Heart left ventricle (tissue), 16 donors: ENCODE data around the gene PCBP3. TPM values are rescaled to one million over a fixed set of nuclear protein-coding genes. Genes with fewer than 3 reads are reported as not detected.

ENCODE experiments used
- ATAC-seq, 4 donors: fragments of 200-7000 bp; cut with Tn5 transposase; one replicate each; pipeline ENCODE4 v1.9.1; 2020 to 2022; ENCODE audit warnings: moderate library complexity in 4 of 4, mild to moderate bottlenecking in 3 of 4, moderate number of reproducible peaks in 1 of 4
- DNase-seq, 5 donors: peaks; one replicate each; pipeline ENCODE4 v3.0.0-alpha.2; 2020
- H3K27ac ChIP-seq, 12 donors: fragments of 200-600 bp; sonication (generic) in 4 of 12; one replicate each; pipeline versions ENCODE4 v1.5.0 to v1.8.0; 2016 to 2022; ENCODE audit warnings: mild to moderate bottlenecking in 2 of 12
- H3K27me3 ChIP-seq, 9 donors: fragments of 200-600 bp; sonication (generic) in 2 of 9; one replicate each; pipeline versions ENCODE4 v1.5.1 to v1.8.0; 2016 to 2022; ENCODE audit warnings: mild to moderate bottlenecking in 3 of 9
- H3K36me3 ChIP-seq, 9 donors: fragments of 200-600 bp; sonication (generic) in 2 of 9; one replicate each; pipeline versions ENCODE4 v1.5.0 to v1.8.0; 2018 to 2022; ENCODE audit warnings: mild to moderate bottlenecking in 2 of 9
- H3K4me1 ChIP-seq, 12 donors: fragments of 200-600 bp; sonication (generic) in 4 of 12; one replicate each; pipeline versions ENCODE4 v1.5.0 to v1.8.0; 2016 to 2022; ENCODE audit warnings: mild to moderate bottlenecking in 3 of 12
- H3K4me3 ChIP-seq, 12 donors: fragments of 200-600 bp; sonication (generic) in 4 of 12; one replicate each; pipeline versions ENCODE4 v1.5.0 to v1.8.0; 2017 to 2022; ENCODE audit warnings: mild to moderate bottlenecking in 9 of 12, moderate library complexity in 4 of 12
- H3K9me3 ChIP-seq, 12 donors: fragments of 200-600 bp; sonication (generic) in 4 of 12; one replicate each; pipeline versions ENCODE4 v1.5.0 to v1.8.0; 2016 to 2022; ENCODE audit warnings: mild to moderate bottlenecking in 1 of 12
- POLR2A ChIP-seq, 2 donors: fragments of 450-650 bp; IDR thresholded peaks; one replicate each; pipeline ENCODE4 v1.6.1; 2017; ENCODE audit warnings: antibody characterized with exemption in 2 of 2, mild to moderate bottlenecking in 2 of 2, moderate library complexity in 2 of 2
- WGBS, 4 donors: extraction: QIAGEN DNeasy Blood & Tissue Kit in 2 of 4; methylation state at CpG; one replicate each; pipeline versions ENCODE4 v1.1.5 to v1.1.7; 2013 to 2018; 5-methylcytosine and 5-hydroxymethylcytosine counted together
- intact Hi-C, 10 donors: fragments of 100-400 bp; cut with DNase I; formaldehyde crosslinking; loops; one replicate each; pipeline versions ENCODE4 v1.11.1 to v1.14.2; 2022
- polyA plus RNA-seq, 2 donors: library from polyadenylated mRNA; stranded (reverse); fragments of 200-250 nt; gene quantifications; one replicate each; pipeline ENCODE4 v1.2.3, GENCODE V29; 2013
- total RNA-seq, 9 donors: library from RNA; depleted of rRNA in 2 of 9; stranded (reverse); fragments of >200 nt in 2 of 9; fragmentation: NEBNext Ultra II Directional in 3 of 9; extraction: Animal tissue kit (Norgen Biotek cat#: 25700) in 3 of 9; gene quantifications; one replicate each; pipeline versions ENCODE4 v1.1.0 to v1.2.4, GENCODE V29; 2016 to 2023
- TF ChIP-seq, protein P1 (sequence below), 12 donors: fragments of 200-600 bp; sonication (generic) in 4 of 12; IDR thresholded peaks; one replicate each; pipeline versions ENCODE4 v1.5.0 to v1.8.0; 2018 to 2022; ENCODE audit warnings: antibody characterized with exemption in 12 of 12, mild to moderate bottlenecking in 5 of 12
- donor health status: ischemic (EF 13 %, LVEDD 7.1; RV severe dilation, severe dysfunction).
- donor health status: healthy with polysubstance abuse.
- donor health status: DM: no; HTN: yes; CAD: no.
- donor health status: DM: no; HTN: no; CAD: no.
- donor health status: ischemic (EF 25% LVEDD 6.9; RV normal size, moderate dysfunction).
- donor health status: ischemic (EF 25% LVEDD 5.7; RV mildly dilated, moderate dysfunction).
- donor health status: healthy.
- donor health status: DM: yes; HTN: yes; CAD: no.
- donor health status: ischemic (EF 35%, LVEDD 5.7; RV mildly dilated, moderate dysfunction).
- donor health status: nonischemic (EF 11% LVEDD 7.7; RV severe dilation, severe dysfunction).
- donor health status: DM: yes; HTN: yes; CAD: no.
- donor health status: PGD.
- donor health status: ischemic (EF 29% LVEDD 5.4; RV normal size, mild dysfunction).
- donor health status: nonischemic (EF 23%, LVEDD 6.1; RV moderate dilation, normal function).

Gene PCBP3
- total and polyA plus RNA-seq, 11 donors = 0.72 to 11.4 (median 2.5) TPM; not detected in 1

DNA sequence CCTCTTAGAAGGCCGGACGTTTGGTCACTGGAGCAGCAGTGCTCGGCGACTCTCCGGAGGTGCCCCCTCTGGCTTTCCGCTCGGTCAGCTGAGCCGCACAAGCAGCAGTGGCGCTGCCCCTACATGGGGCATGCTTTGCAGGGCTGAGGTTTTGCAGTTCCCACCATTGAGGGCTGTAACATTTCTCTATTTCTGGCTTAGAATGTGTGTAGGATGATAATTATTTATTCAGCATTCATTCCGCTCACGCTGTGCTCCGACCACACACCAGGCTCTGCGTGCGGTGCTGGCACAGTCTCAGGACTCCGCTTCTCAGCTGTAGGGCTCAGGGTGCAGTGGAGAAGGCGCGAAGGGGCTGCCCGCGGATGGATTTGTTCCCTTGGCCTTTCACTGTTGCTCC is 119.5 kb downstream of the PCBP3 start:
- H3K4me3 ChIP-seq = no peak overlapping the region
- H3K9me3 ChIP-seq = no peaks in the 10 kb centered on the region
- TF ChIP-seq, protein P1, sequence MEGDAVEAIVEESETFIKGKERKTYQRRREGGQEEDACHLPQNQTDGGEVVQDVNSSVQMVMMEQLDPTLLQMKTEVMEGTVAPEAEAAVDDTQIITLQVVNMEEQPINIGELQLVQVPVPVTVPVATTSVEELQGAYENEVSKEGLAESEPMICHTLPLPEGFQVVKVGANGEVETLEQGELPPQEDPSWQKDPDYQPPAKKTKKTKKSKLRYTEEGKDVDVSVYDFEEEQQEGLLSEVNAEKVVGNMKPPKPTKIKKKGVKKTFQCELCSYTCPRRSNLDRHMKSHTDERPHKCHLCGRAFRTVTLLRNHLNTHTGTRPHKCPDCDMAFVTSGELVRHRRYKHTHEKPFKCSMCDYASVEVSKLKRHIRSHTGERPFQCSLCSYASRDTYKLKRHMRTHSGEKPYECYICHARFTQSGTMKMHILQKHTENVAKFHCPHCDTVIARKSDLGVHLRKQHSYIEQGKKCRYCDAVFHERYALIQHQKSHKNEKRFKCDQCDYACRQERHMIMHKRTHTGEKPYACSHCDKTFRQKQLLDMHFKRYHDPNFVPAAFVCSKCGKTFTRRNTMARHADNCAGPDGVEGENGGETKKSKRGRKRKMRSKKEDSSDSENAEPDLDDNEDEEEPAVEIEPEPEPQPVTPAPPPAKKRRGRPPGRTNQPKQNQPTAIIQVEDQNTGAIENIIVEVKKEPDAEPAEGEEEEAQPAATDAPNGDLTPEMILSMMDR (IDR thresholded peaks at IDR 0.05) = no peak
- TF ChIP-seq POLR2A (IDR thresholded peaks at IDR 0.05) = no peak
- H3K27me3 ChIP-seq = no peaks in the 10 kb centered on the region
- DNase-seq = no peak
- WGBS, 4 donors = 92 to 95% (median 93%) methylated on average over 19 of the region's 19 CpGs
- no peaks in the 10 kb centered on the region for H3K4me1 ChIP-seq
- no peak for ATAC-seq
- H3K36me3 ChIP-seq = no peaks in the 10 kb centered on the region
- intact Hi-C loops = no loop called here
- H3K27ac ChIP-seq = no peak overlapping the region

- WGBS, 4 donors = 85 to 88% (median 88%) methylated on average over 20 of the region's 20 CpGs
- Histone ChIP-seq H3K27me3 (no peaks in the 10 kb centered on the region), H3K4me1 (no peaks in the 10 kb centered on the region), H3K36me3 (no peaks in the 10 kb centered on the region), H3K4me3 (no peak overlapping the region), H3K9me3 (no peaks in the 10 kb centered on the region), H3K27ac (no peak overlapping the region)
- DNase-seq (no peak), ATAC-seq (no peak)
- intact Hi-C loops = no loop called here
- TF ChIP-seq, protein P1 (IDR thresholded peaks at IDR 0.05) = no peak
- no peak for TF ChIP-seq POLR2A (IDR thresholded peaks at IDR 0.05)
These were observed 120.0 kb downstream of the PCBP3 start for GRCh38 chr21:45763506-45763905.

DNA sequence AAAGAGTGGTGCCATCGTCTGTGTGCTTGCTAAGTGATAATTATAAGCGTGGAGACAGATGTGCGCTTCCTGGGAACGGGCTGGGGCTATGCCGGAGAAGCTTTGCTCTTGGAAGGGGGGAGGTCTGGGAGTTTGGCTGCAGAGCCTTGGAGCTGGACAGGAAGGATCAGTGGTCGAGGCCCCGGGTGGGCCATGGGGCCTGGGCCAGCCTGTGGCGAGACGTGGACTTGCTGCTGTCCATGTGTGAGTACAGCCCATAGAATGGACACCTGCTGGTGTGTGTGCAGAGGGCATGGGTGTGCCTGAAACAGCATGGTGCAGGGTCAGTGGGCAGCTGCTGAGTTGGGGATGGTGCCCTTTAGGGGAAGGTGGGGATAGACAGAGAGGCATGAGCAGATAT is 121.3 kb downstream of the PCBP3 start:
- Histone ChIP-seq H3K36me3 (no peaks in the 10 kb centered on the region), H3K4me1 (no peaks in the 10 kb centered on the region), H3K9me3 (no peaks in the 10 kb centered on the region), H3K27ac (no peak overlapping the region), H3K4me3 (no peak overlapping the region), H3K27me3 (no peaks in the 10 kb centered on the region)
- ATAC-seq (no peak), DNase-seq (no peak)
- WGBS, 4 donors = 80 to 86% (median 84%) methylated on average over 6 to 9 of the region's 9 CpGs
- TF ChIP-seq, protein P1 (IDR thresholded peaks at IDR 0.05) = no peak
- no peak for TF ChIP-seq POLR2A (IDR thresholded peaks at IDR 0.05)
- intact Hi-C loops = no loop called here

GRCh38 chr21:45765375-45765774 is 121.8 kb downstream of the PCBP3 start:
- H3K36me3 ChIP-seq = no peaks in the 10 kb centered on the region
- H3K27ac ChIP-seq = no peak overlapping the region
- WGBS, 4 donors = 84 to 87% (median 86%) methylated on average over 9 to 12 of the region's 12 CpGs
- intact Hi-C loops = no loop called here
- H3K4me1 ChIP-seq = no peaks in the 10 kb centered on the region
- TF ChIP-seq, protein P1 (IDR thresholded peaks at IDR 0.05) = no peak
- no peak for TF ChIP-seq POLR2A (IDR thresholded peaks at IDR 0.05)
- no peaks in the 10 kb centered on the region for H3K27me3 ChIP-seq
- no peak for ATAC-seq
- DNase-seq = no peak
- H3K4me3 ChIP-seq = no peak overlapping the region
- no peaks in the 10 kb centered on the region for H3K9me3 ChIP-seq
